ENCODE data around the gene BAIAP3.

DNA sequence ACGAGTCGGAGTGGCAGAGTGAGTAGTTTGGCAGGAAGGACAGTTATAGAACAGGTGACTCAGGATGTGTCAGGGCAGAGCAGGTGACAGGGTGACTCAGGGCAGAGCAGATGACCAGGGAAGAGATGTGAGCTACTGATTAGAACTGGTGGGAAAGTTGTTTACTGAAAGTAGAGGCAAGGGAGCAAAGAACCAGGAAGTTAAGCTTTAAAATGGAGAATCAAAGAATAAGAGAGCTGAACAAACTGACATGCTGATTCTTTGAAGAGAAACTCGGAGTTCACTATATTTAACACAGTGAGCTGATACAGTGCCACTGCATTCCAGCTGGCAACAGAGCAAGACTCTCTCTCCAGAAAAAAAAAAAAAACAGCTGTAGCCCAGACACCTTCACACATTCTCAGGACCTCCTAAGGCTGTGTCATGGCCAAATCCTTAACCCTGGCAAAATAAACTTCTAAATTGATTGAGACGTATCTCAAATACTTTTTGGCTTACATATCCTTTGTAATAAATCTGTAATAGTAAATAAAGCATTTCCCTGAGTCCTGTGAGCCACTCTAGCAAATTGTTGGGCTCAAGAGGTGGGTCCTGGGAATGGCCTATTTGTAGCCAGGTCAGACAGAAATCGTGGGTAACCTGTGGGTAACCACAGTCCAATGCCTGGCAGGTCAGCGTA is 36.3 kb upstream of the BAIAP3 start:
- TF ChIP-seq POLR2A (IDR thresholded peaks at IDR 0.05; ENCODE audit: low read depth, low read length): no peak
- TF ChIP-seq, protein P1, sequence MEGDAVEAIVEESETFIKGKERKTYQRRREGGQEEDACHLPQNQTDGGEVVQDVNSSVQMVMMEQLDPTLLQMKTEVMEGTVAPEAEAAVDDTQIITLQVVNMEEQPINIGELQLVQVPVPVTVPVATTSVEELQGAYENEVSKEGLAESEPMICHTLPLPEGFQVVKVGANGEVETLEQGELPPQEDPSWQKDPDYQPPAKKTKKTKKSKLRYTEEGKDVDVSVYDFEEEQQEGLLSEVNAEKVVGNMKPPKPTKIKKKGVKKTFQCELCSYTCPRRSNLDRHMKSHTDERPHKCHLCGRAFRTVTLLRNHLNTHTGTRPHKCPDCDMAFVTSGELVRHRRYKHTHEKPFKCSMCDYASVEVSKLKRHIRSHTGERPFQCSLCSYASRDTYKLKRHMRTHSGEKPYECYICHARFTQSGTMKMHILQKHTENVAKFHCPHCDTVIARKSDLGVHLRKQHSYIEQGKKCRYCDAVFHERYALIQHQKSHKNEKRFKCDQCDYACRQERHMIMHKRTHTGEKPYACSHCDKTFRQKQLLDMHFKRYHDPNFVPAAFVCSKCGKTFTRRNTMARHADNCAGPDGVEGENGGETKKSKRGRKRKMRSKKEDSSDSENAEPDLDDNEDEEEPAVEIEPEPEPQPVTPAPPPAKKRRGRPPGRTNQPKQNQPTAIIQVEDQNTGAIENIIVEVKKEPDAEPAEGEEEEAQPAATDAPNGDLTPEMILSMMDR (conservative IDR thresholded peaks at IDR 0.05; ENCODE audit: low read depth, low read length): no peak
- TF ChIP-seq USF2 (IDR thresholded peaks at IDR 0.05; ENCODE audit: low read depth, low read length): peak; percentile 73
- TF ChIP-seq RFX5 (IDR thresholded peaks at IDR 0.05; ENCODE audit: low read depth, low read length): peak; percentile 19; the same call in 1 of the 2 replicates
- no peak for TF ChIP-seq SMC3 (IDR thresholded peaks at IDR 0.05; ENCODE audit: low read depth, low read length)
- no peak for TF ChIP-seq RAD21 (IDR thresholded peaks at IDR 0.05; ENCODE audit: low read length)
- no peak for TF ChIP-seq MAZ (IDR thresholded peaks at IDR 0.05; ENCODE audit: borderline replicate concordance, low read depth, low read length)

Data from IMR-90 (cell line).